Caco-2 (cell line): Measurements from ENCODE around the gene ADNP. TPM values are rescaled to one million over a fixed set of nuclear protein-coding genes. Genes with fewer than 3 reads are reported as not detected.

ENCODE experiments used
- BruUV-seq: library from RNA; stranded (reverse); fragments of 400-500 nt; replicated peaks from 2 replicates; lab custom pipeline; 2021; lab: Mats Ljungman, UMichigan
- CTCF ChIA-PET: fragments of 300-600 bp; sonication (Branson Sonifier 250); formaldehyde crosslinking; loops from one replicate; lab custom pipeline; 2022; ENCODE audit warnings: antibody characterized with exemption; lab: Charles Lee
- POLR2A ChIA-PET: fragments of 300-600 bp; sonication (Branson Sonifier 250); formaldehyde crosslinking; loops from one replicate; lab custom pipeline; 2022; ENCODE audit warnings: antibody characterized with exemption; lab: Charles Lee
- DNase-seq, 2 experiments: peaks; one replicate each; pipeline versions ENCODE4 v3.0.0 to v3.0.0-alpha.2; 2020 to 2022
- H3K27me3 ChIP-seq: replicated peaks from 2 replicates; pipeline ENCODE4 v1.6.0; 2011; ENCODE audit warnings: low read length; ENCODE audit not compliant: control insufficient read depth, insufficient read depth
- H3K36me3 ChIP-seq: 2 replicates; pipeline ENCODE4 v1.5.1; 2011; ENCODE audit warnings: low read length; ENCODE audit not compliant: control insufficient read depth, insufficient read depth
- H3K4me1 ChIP-seq: fragments of 250-450 bp; sonication (Bioruptor Pico); 2 replicates; pipeline ENCODE4 v1.5.1; 2020; ENCODE audit warnings: mild to moderate bottlenecking
- H3K4me3 ChIP-seq: 2 replicates; pipeline ENCODE4 v1.5.1; 2011; ENCODE audit warnings: low read depth, mild to moderate bottlenecking, control low read depth, low read length
- H3K9me3 ChIP-seq: fragments of 250-450 bp; sonication (Bioruptor Pico); 2 replicates; pipeline ENCODE4 v1.5.1; 2020; ENCODE audit warnings: mild to moderate bottlenecking, moderate library complexity
- H3K27ac Mint-ChIP-seq: one replicate; pipeline ENCODE4 v1.8.0; 2022; ENCODE audit warnings: mixed read lengths; ENCODE audit not compliant: unreplicated experiment
- H3K27me3 Mint-ChIP-seq: one replicate; pipeline ENCODE4 v1.8.0; 2022; ENCODE audit warnings: mixed read lengths; ENCODE audit not compliant: insufficient read depth, unreplicated experiment
- H3K36me3 Mint-ChIP-seq: one replicate; pipeline ENCODE4 v1.8.0; 2022; ENCODE audit warnings: mild to moderate bottlenecking, mixed read lengths; ENCODE audit not compliant: insufficient read depth, unreplicated experiment
- H3K4me1 Mint-ChIP-seq: one replicate; pipeline ENCODE4 v1.8.0; 2022; ENCODE audit warnings: low read depth, mixed read lengths; ENCODE audit not compliant: unreplicated experiment
- H3K4me3 Mint-ChIP-seq: one replicate; pipeline ENCODE4 v1.8.0; 2022; ENCODE audit warnings: mild to moderate bottlenecking, moderate library complexity, mixed read lengths; ENCODE audit not compliant: unreplicated experiment
- H3K9me3 Mint-ChIP-seq: one replicate; pipeline ENCODE4 v1.8.0; 2022; ENCODE audit warnings: mixed read lengths; ENCODE audit not compliant: unreplicated experiment
- CTCF ChIP-seq, 2 experiments: fragments of 200-600 bp in 1 of 2; IDR thresholded peaks; 1 replicate in 1 of 2; 2 replicates in 1 of 2; pipeline versions ENCODE4 v1.5.1 to v1.8.0; 2011 to 2022; ENCODE audit warnings: antibody characterized with exemption in 1 of 2, control low read depth in 1 of 2, inconsistent platforms in 1 of 2, low read depth in 1 of 2, low read length in 1 of 2, mild to moderate bottlenecking in 1 of 2, moderate library complexity in 1 of 2; ENCODE audit not compliant: insufficient read depth in 1 of 2, severe bottlenecking in 1 of 2, unreplicated experiment in 1 of 2
- intact Hi-C: fragments of 100-400 bp; cut with micrococcal nuclease; formaldehyde crosslinking; loops from one replicate; pipeline ENCODE4 v1.10.0; 2022; ENCODE audit not compliant: unreplicated experiment
- total RNA-seq: library from RNA; stranded (reverse); gene quantifications from 2 replicates; pipeline ENCODE4 v1.2.3, GENCODE V29; 2022

Gene ADNP
- total RNA-seq, 1 experiment from 2014 or later: 154 TPM

DNA sequence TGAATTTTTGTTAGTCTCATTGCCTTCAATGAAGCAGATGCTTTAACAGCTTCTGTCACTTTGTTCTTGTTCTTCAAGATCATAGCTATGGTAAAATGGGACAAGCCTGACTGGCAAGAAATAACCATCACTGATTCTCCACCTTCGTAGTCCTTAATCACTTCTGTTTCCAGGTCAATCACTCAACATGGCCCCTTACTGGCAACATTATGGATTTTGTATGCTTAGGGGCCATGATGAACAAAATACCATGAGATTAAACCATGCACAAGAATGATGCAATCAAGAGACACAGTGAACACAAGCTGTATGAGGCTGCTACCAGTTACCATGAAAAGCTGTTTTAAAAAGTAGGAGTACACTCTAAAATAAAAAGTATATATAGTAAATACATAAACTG is 32.8 kb downstream of the ADNP start:
- DNase-seq: no peak
- Mint-ChIP-seq H3K27ac (peak overlapping the region; percentile 24), H3K4me3 (peak overlapping the region; percentile 10), H3K9me3 (no peaks in the 10 kb centered on the region), H3K4me1 (peaks cover 27% of the 10 kb centered on the region), H3K36me3 (peaks cover 98% of the 10 kb centered on the region), H3K27me3 (no peaks in the 10 kb centered on the region)
- H3K27me3 ChIP-seq: no peaks in the 10 kb centered on the region
- H3K4me1 ChIP-seq: peaks cover 20% of the 10 kb centered on the region
- no TSS peak for BruUV-seq
- peaks cover 14% of the 10 kb centered on the region for H3K36me3 ChIP-seq
- ChIA-PET POLR2A (no interaction called here), CTCF (no interaction called here)
- H3K4me3 ChIP-seq: no peak overlapping the region
- no peaks in the 10 kb centered on the region for H3K9me3 ChIP-seq
- intact Hi-C loops: no loop called here
- TF ChIP-seq CTCF (IDR thresholded peaks at IDR 0.05; ENCODE audit: insufficient read depth in 1 of 2, low read depth in 1 of 2, low read length in 1 of 2, severe bottlenecking in 1 of 2, unreplicated experiment in 1 of 2): no peak

GRCh38 chr20:50895111-50895830 is 36.0 kb downstream of the ADNP start:
- Histone ChIP-seq H3K9me3 (no peaks in the 10 kb centered on the region), H3K4me3 (no peak overlapping the region), H3K27me3 (no peaks in the 10 kb centered on the region), H3K36me3 (peaks cover 24% of the 10 kb centered on the region), H3K4me1 (peaks cover 15% of the 10 kb centered on the region)
- ChIA-PET POLR2A (interaction anchor here (0.7 to 1.4 kb wide), 4 partner anchors 26 to 91 kb away, joined by 3 to 10 read pairs (median 4); partner anchors contain the start of genes ADNP and DPM1), CTCF (interaction anchor here (0.6 to 1.9 kb wide), 13 partner anchors 8 to 269 kb away, joined by 3 to 12 read pairs (median 4); partner anchors contain the start of gene ADNP)
- Mint-ChIP-seq H3K36me3 (peaks cover 98% of the 10 kb centered on the region), H3K27me3 (no peaks in the 10 kb centered on the region), H3K9me3 (no peaks in the 10 kb centered on the region), H3K27ac (no peak overlapping the region), H3K4me3 (no peak overlapping the region), H3K4me1 (peaks cover 14% of the 10 kb centered on the region)
- DNase-seq: peak in 1 of 2 experiments; percentile 73
- TF ChIP-seq CTCF (IDR thresholded peaks at IDR 0.05; ENCODE audit: insufficient read depth in 1 of 2, low read depth in 1 of 2, low read length in 1 of 2, severe bottlenecking in 1 of 2, unreplicated experiment in 1 of 2): no peak
- intact Hi-C loops: loop anchor here (1.0 kb wide), 2 partner anchors 16 to 34 kb away; no protein-coding TSS in a partner anchor
- BruUV-seq: no TSS peak

DNA sequence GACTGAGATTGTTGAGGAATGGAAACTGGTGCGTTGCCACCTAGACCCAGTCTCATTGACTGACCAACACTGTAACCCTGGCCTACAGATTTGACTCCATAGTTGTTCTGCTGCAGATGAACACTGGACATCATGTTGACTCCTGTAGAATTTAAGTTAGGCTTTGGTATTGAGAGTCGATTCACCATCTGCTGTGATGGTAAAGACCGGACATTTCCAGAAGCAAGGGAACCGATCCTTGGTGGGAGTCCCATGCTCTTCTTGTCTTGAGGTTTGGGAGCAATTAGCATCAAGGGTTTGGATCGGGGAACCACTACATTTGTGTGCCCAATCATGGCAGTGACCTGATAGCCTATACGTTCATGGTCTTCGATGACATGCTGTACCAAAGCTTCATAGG is 37.6 kb downstream of the ADNP start:
- no peak overlapping the region for H3K4me3 ChIP-seq
- Mint-ChIP-seq H3K4me3 (no peak overlapping the region), H3K9me3 (no peaks in the 10 kb centered on the region), H3K27me3 (no peaks in the 10 kb centered on the region), H3K27ac (peak overlapping the region; percentile 23), H3K36me3 (peaks cover 98% of the 10 kb centered on the region), H3K4me1 (peaks cover 14% of the 10 kb centered on the region)
- peaks cover 15% of the 10 kb centered on the region for H3K4me1 ChIP-seq
- BruUV-seq: no TSS peak
- no peaks in the 10 kb centered on the region for H3K9me3 ChIP-seq
- intact Hi-C loops: no loop called here
- TF ChIP-seq CTCF (IDR thresholded peaks at IDR 0.05; ENCODE audit: insufficient read depth in 1 of 2, low read depth in 1 of 2, low read length in 1 of 2, severe bottlenecking in 1 of 2, unreplicated experiment in 1 of 2): no peak
- ChIA-PET POLR2A (no interaction called here), CTCF (no interaction called here)
- no peak for DNase-seq
- H3K36me3 ChIP-seq: peaks cover 26% of the 10 kb centered on the region
- no peaks in the 10 kb centered on the region for H3K27me3 ChIP-seq
